Measurements from ENCODE around the gene GPR33. TPM values are rescaled to one million over a fixed set of nuclear protein-coding genes. Genes with fewer than 3 reads are reported as not detected.
"Not testable (repeated sequence)": the region's sequence is repeated elsewhere in the genome, so short reads cannot be mapped to it uniquely, and the experiment has no call there.

Gene GPR33
- polyA plus RNA-seq, 4 donors: 0.06 TPM; not detected in 3

- Histone ChIP-seq H3K27me3 (ENCODE audit: control insufficient read depth in 3 of 3, insufficient read depth in 3 of 3, low read length in 3 of 3) (no peaks in the 10 kb centered on the region), H3K4me3 (ENCODE audit: low read depth in 1 of 3, low read length in 3 of 3) (peak overlapping the region in 1 of 3 donors; percentile 1), H3K27ac (ENCODE audit: low read depth in 1 of 3, low read length in 2 of 3) (no peak overlapping the region), H3K4me1 (ENCODE audit: control insufficient read depth in 3 of 3, insufficient read depth in 2 of 3, low read depth in 1 of 3, low read length in 2 of 3) (no peaks in the 10 kb centered on the region), H3K9me3 (ENCODE audit: control insufficient read depth in 2 of 2, insufficient read depth in 1 of 2, low read depth in 1 of 2, low read length in 1 of 2) (no peaks in the 10 kb centered on the region), H3K36me3 (ENCODE audit: control insufficient read depth in 3 of 3, insufficient read depth in 2 of 3, low read depth in 1 of 3, low read length in 3 of 3) (no peaks in the 10 kb centered on the region)
- WGBS, 3 donors: 85 to 93% (median 90%) methylated on average over 6 of the region's 6 CpGs
- DNase-seq (no peak), FAIRE-seq (no peak)
Observed at GRCh38 chr14:31477248-31477647, 10.6 kb downstream of the GPR33 start.

- H3K4me1 ChIP-seq (ENCODE audit: control insufficient read depth in 3 of 3, insufficient read depth in 2 of 3, low read depth in 1 of 3, low read length in 2 of 3): no peaks in the 10 kb centered on the region
- H3K36me3 ChIP-seq (ENCODE audit: control insufficient read depth in 3 of 3, insufficient read depth in 2 of 3, low read depth in 1 of 3, low read length in 3 of 3): no peaks in the 10 kb centered on the region
- no peak overlapping the region for H3K4me3 ChIP-seq (ENCODE audit: low read depth in 1 of 3, low read length in 3 of 3)
- H3K27ac ChIP-seq (ENCODE audit: low read depth in 1 of 3, low read length in 2 of 3): no peak overlapping the region
- no peaks in the 10 kb centered on the region for H3K27me3 ChIP-seq (ENCODE audit: control insufficient read depth in 3 of 3, insufficient read depth in 3 of 3, low read length in 3 of 3)
- WGBS, 3 donors: 79 to 88% (median 86%) methylated on average over 4 of the region's 4 CpGs
- DNase-seq (no peak), FAIRE-seq (no peak)
- H3K9me3 ChIP-seq (ENCODE audit: control insufficient read depth in 2 of 2, insufficient read depth in 1 of 2, low read depth in 1 of 2, low read length in 1 of 2): no peaks in the 10 kb centered on the region
Observed at GRCh38 chr14:31476131-31476866, 11.5 kb downstream of the GPR33 start.

DNA sequence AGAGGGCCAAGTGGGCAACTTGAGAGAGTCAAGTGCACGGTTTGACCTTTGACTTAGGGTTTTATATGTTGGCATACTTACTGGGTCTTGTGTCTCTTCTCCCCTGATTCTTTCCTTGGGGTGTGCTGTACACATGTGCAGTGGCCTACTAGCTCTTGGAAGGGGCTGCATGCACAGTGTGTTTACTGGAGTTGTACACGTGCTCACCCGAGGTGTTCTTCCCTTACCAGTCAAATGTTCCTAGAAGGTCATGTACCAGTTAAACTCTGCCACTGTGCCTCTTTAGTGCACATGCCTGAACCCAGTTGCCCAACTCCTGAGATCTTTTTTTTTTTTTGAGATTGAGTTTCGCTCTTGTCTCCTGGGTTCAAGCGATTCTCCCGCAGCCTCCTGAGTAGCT is 21.3 kb downstream of the GPR33 start:
- no peaks in the 10 kb centered on the region for H3K36me3 ChIP-seq (ENCODE audit: control insufficient read depth in 3 of 3, insufficient read depth in 2 of 3, low read depth in 1 of 3, low read length in 3 of 3)
- H3K27ac ChIP-seq (ENCODE audit: low read depth in 1 of 3, low read length in 2 of 3): no peak overlapping the region
- H3K4me3 ChIP-seq (ENCODE audit: low read depth in 1 of 3, low read length in 3 of 3): no peak overlapping the region
- no peak for DNase-seq
- FAIRE-seq: no peak
- H3K4me1 ChIP-seq (ENCODE audit: control insufficient read depth in 3 of 3, insufficient read depth in 2 of 3, low read depth in 1 of 3, low read length in 2 of 3): no peaks in the 10 kb centered on the region
- H3K27me3 ChIP-seq (ENCODE audit: control insufficient read depth in 3 of 3, insufficient read depth in 3 of 3, low read length in 3 of 3): no peaks in the 10 kb centered on the region
- H3K9me3 ChIP-seq (ENCODE audit: control insufficient read depth in 2 of 2, insufficient read depth in 1 of 2, low read depth in 1 of 2, low read length in 1 of 2): peaks cover 0 to 4% of the 10 kb centered on the region in 2 donors
- 82 to 83% (median 82%) methylated on average over 6 of the region's 6 CpGs for WGBS, 3 donors

DNA sequence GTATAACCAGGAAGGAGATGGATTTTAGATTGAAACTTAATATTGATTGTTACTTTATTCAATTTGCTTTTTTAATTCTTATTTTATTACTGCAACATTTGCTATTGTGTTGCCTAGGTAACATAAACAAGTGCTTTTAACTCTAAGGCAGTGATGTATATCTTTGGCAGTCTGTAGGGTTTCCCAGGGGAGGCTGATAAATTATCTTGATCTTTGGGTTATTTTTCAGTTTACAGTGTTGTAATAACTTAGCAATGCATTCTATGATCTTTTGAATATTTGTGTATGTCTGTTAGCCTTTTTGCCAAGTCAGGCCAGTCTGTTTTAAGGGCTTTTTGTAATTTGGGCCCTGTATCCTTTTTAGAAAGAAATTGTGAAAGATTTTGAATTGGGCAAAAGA is 22.7 kb downstream of the GPR33 start:
- no peak for FAIRE-seq

DNA sequence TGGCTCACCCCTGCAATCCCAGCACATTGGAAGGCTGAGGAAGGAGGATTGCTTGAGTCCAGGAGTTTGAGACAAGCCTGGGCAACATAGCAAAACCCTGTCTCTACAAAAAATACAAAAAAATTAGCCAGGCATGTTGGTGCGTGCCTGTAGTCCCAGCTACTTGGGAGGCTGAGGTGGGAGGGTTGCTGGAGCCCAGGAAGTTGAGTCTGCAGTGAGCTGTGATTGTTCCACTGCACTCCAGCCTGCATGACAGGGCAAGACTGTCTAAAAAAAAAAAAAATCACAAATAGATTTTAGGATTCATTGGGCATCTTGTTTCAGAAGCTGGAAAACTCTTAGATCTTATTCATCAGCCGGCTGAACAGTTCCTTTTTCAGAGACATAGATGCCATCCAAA is 25.4 kb downstream of the GPR33 start:
- FAIRE-seq; H3K36me3 ChIP-seq (ENCODE audit: control insufficient read depth in 3 of 3, insufficient read depth in 2 of 3, low read depth in 1 of 3, low read length in 3 of 3); H3K27me3 ChIP-seq (ENCODE audit: control insufficient read depth in 3 of 3, insufficient read depth in 3 of 3, low read length in 3 of 3); H3K4me3 ChIP-seq (ENCODE audit: low read depth in 1 of 3, low read length in 3 of 3); H3K9me3 ChIP-seq (ENCODE audit: control insufficient read depth in 2 of 2, insufficient read depth in 1 of 2, low read depth in 1 of 2, low read length in 1 of 2); DNase-seq; H3K27ac ChIP-seq (ENCODE audit: low read depth in 1 of 3, low read length in 2 of 3): not testable (repeated sequence)
- 80 to 91% (median 87%) methylated on average over 2 of the region's 2 CpGs for WGBS, 3 donors
- H3K4me1 ChIP-seq (ENCODE audit: control insufficient read depth in 3 of 3, insufficient read depth in 2 of 3, low read depth in 1 of 3, low read length in 2 of 3): peaks cover 0 to 10% (median 0%) of the 10 kb centered on the region in 3 donors

More for the DNA sequence above, 22.7 kb downstream of the GPR33 start:
- Histone ChIP-seq H3K4me1 (ENCODE audit: control insufficient read depth in 3 of 3, insufficient read depth in 2 of 3, low read depth in 1 of 3, low read length in 2 of 3) (no peaks in the 10 kb centered on the region), H3K9me3 (ENCODE audit: control insufficient read depth in 2 of 2, insufficient read depth in 1 of 2, low read depth in 1 of 2, low read length in 1 of 2) (peaks cover 0 to 4% of the 10 kb centered on the region in 2 donors), H3K36me3 (ENCODE audit: control insufficient read depth in 3 of 3, insufficient read depth in 2 of 3, low read depth in 1 of 3, low read length in 3 of 3) (no peaks in the 10 kb centered on the region), H3K27me3 (ENCODE audit: control insufficient read depth in 3 of 3, insufficient read depth in 3 of 3, low read length in 3 of 3) (no peaks in the 10 kb centered on the region), H3K27ac (ENCODE audit: low read depth in 1 of 3, low read length in 2 of 3) (no peak overlapping the region), H3K4me3 (ENCODE audit: low read depth in 1 of 3, low read length in 3 of 3) (no peak overlapping the region)
- DNase-seq: no peak

DNA sequence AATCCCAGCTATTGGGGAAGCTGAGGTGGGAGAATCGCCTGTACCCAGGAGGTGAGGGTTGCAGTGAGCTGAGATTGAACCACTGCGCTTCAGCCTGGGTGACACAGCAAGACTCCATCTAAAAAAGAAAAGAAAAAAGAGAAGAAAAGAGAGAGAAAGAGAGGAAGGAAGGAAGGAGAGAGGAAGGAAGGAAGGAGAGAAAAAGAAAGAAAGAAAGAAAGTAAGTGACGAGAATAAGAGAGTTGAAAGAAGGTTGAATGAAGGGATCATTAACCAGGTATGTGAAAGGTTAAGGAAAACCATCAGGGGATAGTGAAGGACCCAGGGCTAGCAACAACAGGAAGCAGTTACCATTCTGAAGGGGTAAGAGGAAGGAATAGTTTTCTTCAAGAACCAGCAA is 26.3 kb downstream of the GPR33 start:
- no peaks in the 10 kb centered on the region for H3K36me3 ChIP-seq (ENCODE audit: control insufficient read depth in 3 of 3, insufficient read depth in 2 of 3, low read depth in 1 of 3, low read length in 3 of 3)
- FAIRE-seq: no peak
- H3K27me3 ChIP-seq (ENCODE audit: control insufficient read depth in 3 of 3, insufficient read depth in 3 of 3, low read length in 3 of 3): no peaks in the 10 kb centered on the region
- no peak overlapping the region for H3K4me3 ChIP-seq (ENCODE audit: low read depth in 1 of 3, low read length in 3 of 3)
- 82 to 89% (median 87%) methylated on average over 3 of the region's 3 CpGs for WGBS, 3 donors
- H3K9me3 ChIP-seq (ENCODE audit: control insufficient read depth in 2 of 2, insufficient read depth in 1 of 2, low read depth in 1 of 2, low read length in 1 of 2): peaks cover 0 to 3% of the 10 kb centered on the region in 2 donors
- no peak overlapping the region for H3K27ac ChIP-seq (ENCODE audit: low read depth in 1 of 3, low read length in 2 of 3)
- H3K4me1 ChIP-seq (ENCODE audit: control insufficient read depth in 3 of 3, insufficient read depth in 2 of 3, low read depth in 1 of 3, low read length in 2 of 3): peaks cover 0 to 10% (median 0%) of the 10 kb centered on the region in 3 donors
- DNase-seq: no peak

DNA sequence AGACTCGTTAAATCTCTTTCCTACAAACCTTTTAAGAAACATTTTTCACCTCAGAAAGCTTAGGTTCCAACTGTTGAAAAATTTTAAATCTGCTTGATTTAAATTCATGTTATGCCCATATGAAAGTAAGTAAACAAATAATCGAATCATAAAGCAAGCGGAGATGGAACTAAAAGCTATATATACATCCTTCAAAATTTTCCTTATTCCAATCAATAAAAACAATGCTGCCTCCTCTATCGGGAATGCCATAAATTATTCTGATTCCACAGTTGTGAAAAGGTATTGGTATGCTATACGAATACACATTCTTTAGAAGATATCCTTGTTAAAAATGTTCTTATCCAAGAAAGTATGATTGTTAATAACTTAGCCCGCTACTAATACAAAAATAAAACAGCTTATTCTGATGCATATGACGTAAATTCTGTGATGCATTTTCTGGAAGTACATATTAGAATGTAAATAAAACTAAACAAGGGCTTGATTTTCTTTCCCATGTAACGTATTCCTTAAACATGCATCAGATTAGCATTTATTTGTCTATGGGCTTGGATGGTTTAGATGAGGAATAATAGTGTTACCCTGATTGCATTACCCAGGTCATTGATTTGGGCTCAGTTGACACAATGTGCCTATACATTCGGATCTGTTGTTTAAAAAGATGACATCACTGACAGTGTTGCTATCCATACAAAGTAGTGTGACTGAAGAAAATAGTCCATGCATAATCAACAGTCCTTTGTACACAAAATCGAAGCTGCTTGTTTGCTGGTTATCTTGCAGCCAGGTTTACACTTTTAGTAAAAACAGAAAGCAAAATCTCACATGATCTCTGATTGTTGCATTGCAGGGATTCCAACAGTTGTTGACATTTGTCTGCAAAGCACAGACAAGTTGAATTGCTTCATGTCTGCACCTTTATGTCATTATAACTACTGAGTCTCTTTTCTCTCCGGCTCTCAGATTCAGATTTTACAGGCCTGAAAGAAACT is 29.9 kb downstream of the GPR33 start:
- H3K36me3 ChIP-seq (ENCODE audit: control insufficient read depth in 3 of 3, insufficient read depth in 2 of 3, low read depth in 1 of 3, low read length in 3 of 3): peaks cover 0 to 1% (median 0%) of the 10 kb centered on the region in 3 donors
- FAIRE-seq: no peak
- peak overlapping the region in 2 of 3 donors; percentile 74 to 93 for H3K27ac ChIP-seq (ENCODE audit: low read depth in 1 of 3, low read length in 2 of 3)
- peak overlapping the region in 2 of 3 donors; percentile 32 to 73 for H3K4me3 ChIP-seq (ENCODE audit: low read depth in 1 of 3, low read length in 3 of 3)
- no peaks in the 10 kb centered on the region for H3K9me3 ChIP-seq (ENCODE audit: control insufficient read depth in 2 of 2, insufficient read depth in 1 of 2, low read depth in 1 of 2, low read length in 1 of 2)
- peak; percentile 8 to 43 for DNase-seq
- H3K27me3 ChIP-seq (ENCODE audit: control insufficient read depth in 3 of 3, insufficient read depth in 3 of 3, low read length in 3 of 3): no peaks in the 10 kb centered on the region
- WGBS, 3 donors: 15 to 43% (median 29%) methylated on average over 11 of the region's 11 CpGs
- peaks cover 0 to 10% (median 0%) of the 10 kb centered on the region in 3 donors for H3K4me1 ChIP-seq (ENCODE audit: control insufficient read depth in 3 of 3, insufficient read depth in 2 of 3, low read depth in 1 of 3, low read length in 2 of 3)

DNA sequence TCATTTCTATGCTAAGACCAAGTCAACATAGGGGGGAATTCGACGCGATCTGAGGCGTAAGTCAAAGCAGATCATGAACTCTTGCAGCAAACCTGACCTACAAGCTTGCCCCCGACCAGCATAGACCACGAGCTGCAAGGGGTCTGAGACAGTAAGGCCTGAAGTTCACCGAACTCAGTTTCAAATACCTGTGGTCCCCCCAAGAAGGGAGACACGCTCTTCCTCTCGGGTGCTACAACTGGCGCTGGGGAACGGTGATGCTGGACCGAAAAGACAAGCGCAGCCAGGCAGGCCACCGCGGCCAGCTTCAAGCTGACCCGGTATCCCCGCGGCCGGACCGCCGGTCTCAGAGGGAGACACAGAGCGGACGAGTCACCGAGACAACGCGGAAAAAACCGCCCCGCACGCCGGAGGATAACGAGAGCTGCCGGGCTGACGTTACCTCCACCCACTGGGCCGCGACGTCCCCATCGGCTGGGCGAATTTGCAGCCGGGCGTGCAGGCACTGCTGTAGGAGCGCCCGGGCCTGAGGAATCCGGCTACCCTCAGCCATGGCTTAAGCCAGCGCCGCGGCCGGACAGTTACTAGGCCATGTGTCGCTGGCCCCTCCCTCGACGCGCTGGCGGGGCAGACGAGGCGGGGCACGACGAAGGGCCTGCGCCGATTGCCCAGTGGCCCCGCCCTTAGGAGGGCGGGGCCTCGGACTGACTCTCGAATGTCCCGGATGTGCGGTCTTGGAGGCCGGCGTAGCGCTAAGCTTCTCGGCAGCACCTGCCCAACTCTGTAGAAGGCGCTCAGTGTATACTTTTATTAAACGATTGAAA is 30.8 kb downstream of the GPR33 start, which contains the start of gene DTD2:
Gene DTD2 (minus strand): TSS at position 666 of the 824 bp plus-strand sequence. CDS start 113 bp downstream, at position 553.
- 1 to 3% (median 3%) methylated on average over 70 of the region's 70 CpGs for WGBS, 3 donors
- Histone ChIP-seq H3K27ac (ENCODE audit: low read depth in 1 of 3, low read length in 2 of 3) (peak within 1 kb of the TSS; percentile 63 to 93 (median 74)), H3K4me3 (ENCODE audit: low read depth in 1 of 3, low read length in 3 of 3) (peak within 1 kb of the TSS; percentile 32 to 73 (median 68)), H3K4me1 (ENCODE audit: control insufficient read depth in 3 of 3, insufficient read depth in 2 of 3, low read depth in 1 of 3, low read length in 2 of 3) (peaks cover 0 to 10% (median 0%) of the 10 kb centered on the region in 3 donors), H3K9me3 (ENCODE audit: control insufficient read depth in 2 of 2, insufficient read depth in 1 of 2, low read depth in 1 of 2, low read length in 1 of 2) (no peaks in the 10 kb centered on the region), H3K27me3 (ENCODE audit: control insufficient read depth in 3 of 3, insufficient read depth in 3 of 3, low read length in 3 of 3) (no peaks in the 10 kb centered on the region), H3K36me3 (ENCODE audit: control insufficient read depth in 3 of 3, insufficient read depth in 2 of 3, low read depth in 1 of 3, low read length in 3 of 3) (peaks cover 0 to 4% (median 0%) of the 10 kb centered on the region in 3 donors)
- DNase-seq: peak; percentile 96 to 97
- no peak for FAIRE-seq
